ENCODE measurements around the gene LYRM7.

Gene LYRM7

DNA sequence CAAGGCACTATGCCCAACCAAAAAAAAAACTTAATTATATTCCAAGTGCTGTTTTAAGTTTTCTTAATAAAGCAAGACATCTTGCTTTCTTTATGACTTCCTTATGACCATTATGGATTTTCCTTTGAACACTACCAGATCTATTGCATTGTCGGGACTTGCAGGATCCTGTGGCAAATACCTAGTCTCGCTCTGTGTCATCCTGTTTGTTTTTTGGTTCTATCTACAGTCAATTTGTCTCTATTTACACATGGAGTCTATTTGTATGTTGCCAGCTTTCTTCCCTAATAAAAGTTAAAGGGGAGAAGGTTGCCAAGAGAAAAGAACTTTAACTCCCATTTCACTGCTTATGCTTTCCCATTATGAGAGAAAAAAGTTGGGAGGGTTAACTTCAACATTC, 10.6 kb upstream of the LYRM7 start:
- no peak for DNase-seq
- no peak overlapping the region for H3K27ac Mint-ChIP-seq
- H3K27me3 Mint-ChIP-seq (ENCODE audit: low read depth, poor library complexity): peaks cover 3% of the 10 kb centered on the region
- TF ChIP-seq, protein P1, sequence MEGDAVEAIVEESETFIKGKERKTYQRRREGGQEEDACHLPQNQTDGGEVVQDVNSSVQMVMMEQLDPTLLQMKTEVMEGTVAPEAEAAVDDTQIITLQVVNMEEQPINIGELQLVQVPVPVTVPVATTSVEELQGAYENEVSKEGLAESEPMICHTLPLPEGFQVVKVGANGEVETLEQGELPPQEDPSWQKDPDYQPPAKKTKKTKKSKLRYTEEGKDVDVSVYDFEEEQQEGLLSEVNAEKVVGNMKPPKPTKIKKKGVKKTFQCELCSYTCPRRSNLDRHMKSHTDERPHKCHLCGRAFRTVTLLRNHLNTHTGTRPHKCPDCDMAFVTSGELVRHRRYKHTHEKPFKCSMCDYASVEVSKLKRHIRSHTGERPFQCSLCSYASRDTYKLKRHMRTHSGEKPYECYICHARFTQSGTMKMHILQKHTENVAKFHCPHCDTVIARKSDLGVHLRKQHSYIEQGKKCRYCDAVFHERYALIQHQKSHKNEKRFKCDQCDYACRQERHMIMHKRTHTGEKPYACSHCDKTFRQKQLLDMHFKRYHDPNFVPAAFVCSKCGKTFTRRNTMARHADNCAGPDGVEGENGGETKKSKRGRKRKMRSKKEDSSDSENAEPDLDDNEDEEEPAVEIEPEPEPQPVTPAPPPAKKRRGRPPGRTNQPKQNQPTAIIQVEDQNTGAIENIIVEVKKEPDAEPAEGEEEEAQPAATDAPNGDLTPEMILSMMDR (IDR thresholded peaks at IDR 0.05): no peak
- H3K4me1 Mint-ChIP-seq: peaks cover 20% of the 10 kb centered on the region
- H3K36me3 Mint-ChIP-seq (ENCODE audit: low read depth): peaks cover 68% of the 10 kb centered on the region
- no peaks in the 10 kb centered on the region for H3K9me3 Mint-ChIP-seq
- no peak overlapping the region for H3K4me3 Mint-ChIP-seq

DNA sequence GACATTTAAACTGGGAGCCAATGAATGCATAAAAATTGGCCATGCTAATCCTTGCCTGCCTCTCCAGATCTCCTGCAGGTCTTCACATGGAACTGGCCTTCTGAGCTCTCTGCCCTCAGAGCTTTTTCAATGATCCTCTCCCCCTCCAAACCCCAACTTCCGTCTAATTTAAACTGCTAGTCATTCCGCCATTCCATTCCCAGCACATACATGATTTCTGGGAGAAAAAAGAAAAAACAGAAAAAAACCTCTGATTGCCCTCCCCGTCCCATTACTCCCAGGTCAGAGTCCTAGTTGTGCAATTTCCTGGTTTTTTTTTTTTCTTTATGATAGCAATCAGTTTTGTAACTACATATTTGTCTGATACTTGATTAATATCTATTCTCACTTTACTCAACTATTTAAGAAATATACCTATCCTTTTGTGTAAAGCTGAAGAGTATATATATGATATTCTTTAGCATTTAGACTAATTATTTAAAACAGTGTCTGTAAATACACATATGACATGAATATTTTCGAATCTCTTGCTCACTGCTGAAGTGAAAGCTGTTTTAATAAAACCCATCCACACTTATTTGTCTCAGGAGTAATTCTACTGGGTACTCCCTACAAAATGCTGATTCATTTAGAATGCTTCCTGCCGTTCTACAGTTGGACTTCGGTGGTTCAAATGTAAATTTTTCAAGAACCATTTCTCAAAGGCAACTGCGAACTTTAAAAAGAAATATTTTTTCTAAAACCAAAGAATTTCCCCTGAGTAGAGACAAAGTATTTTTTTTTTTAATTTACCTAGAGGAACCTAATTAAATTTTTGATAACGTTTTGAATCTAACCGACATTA, 7.2 kb upstream of the LYRM7 start:
- no peak for DNase-seq
- Mint-ChIP-seq H3K4me1 (peaks cover 27% of the 10 kb centered on the region), H3K27me3 (ENCODE audit: low read depth, poor library complexity) (peaks cover 6% of the 10 kb centered on the region), H3K9me3 (no peaks in the 10 kb centered on the region), H3K4me3 (peak overlapping the region; percentile 98), H3K36me3 (ENCODE audit: low read depth) (peaks cover 48% of the 10 kb centered on the region), H3K27ac (peak overlapping the region; percentile 98)
- TF ChIP-seq, protein P1 (IDR thresholded peaks at IDR 0.05): no peak

DNA sequence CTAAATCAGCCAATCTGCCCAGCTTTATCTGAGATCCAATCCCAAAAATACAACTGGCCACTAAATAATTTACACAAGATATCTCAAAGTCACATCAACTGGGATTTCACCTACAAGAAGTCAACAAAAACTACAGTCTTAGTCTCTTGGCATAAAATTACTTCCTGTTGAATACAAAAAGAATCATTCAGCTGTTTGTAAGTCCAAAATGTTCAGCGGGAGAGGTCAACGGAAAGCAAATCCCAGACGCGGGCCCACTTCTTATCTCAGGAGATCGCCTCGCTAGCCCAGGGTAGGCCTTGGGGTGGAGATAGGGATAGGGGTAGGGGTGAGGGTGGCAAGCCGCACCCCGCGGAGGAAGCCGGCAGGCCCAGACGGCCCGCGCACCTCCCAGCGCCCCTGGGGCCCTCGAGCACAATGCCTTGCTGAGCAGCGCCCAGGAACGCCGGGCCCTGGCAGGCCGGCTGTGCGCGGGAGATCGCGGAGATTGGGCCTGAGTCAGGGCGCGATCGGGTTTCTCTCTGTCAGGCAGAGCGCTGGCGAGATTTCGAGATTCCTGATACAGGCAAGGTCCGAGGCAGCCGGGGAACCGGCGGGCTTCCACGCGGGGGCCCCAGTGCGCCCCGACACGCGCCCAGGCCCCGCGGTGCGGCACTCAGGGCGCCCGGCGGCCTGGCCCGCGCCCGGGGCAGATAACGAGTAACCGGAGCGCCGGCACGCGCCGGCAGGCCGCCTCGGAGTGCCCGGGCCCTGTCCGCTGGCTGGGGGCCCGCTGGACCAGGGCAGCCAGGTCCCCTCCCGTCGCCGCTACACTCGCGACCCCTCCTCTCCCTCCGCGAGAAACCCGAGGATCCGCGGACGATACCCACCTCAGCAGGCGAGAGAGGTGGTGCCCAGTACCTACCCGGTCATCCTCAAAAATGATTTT, 6.3 kb upstream of the LYRM7 start:
- peaks cover 30% of the 10 kb centered on the region for H3K4me1 Mint-ChIP-seq
- TF ChIP-seq, protein P1 (IDR thresholded peaks at IDR 0.05): no peak
- H3K4me3 Mint-ChIP-seq: peak overlapping the region; percentile 98
- DNase-seq: peak; percentile 79
- H3K9me3 Mint-ChIP-seq: no peaks in the 10 kb centered on the region
- H3K27ac Mint-ChIP-seq: peak overlapping the region; percentile 100
- peaks cover 39% of the 10 kb centered on the region for H3K36me3 Mint-ChIP-seq (ENCODE audit: low read depth)
- peaks cover 6% of the 10 kb centered on the region for H3K27me3 Mint-ChIP-seq (ENCODE audit: low read depth, poor library complexity)

DNA sequence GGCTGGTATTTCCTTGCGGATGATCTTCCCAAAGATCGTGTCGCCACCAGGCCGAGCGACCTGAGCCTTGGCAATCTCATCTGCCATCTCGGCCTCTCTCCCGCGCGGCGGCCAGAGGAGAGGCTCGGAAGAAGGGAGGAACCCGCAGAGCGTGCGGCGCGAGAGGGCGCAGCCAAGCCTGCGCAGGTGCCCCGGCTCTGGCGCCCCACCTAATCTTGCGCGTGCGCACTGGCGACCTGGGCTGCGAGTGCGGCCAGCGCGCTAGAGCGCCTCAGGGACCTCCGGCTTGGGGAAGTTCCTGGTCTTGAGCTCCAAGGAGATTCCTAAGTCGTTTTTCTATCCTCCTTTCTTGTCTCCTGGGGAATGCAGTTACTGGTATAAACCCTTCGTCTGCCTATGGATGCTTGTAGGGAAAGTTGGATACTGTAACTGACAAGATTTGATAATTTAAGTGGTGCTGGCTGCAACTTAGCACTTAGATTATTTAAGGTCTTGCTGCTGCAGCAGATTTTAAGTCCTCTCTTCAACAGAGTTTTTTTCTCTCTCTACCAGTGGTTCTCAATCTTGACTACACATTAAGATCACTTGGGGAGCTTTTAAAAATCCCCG, 5.5 kb upstream of the LYRM7 start, which contains the start of gene HINT1:
Gene HINT1 (minus strand): TSS at position 138 of the 609 bp plus-strand sequence. CDS start 51 bp downstream, at position 87.
- H3K27ac Mint-ChIP-seq: peak within 1 kb of the TSS; percentile 100
- peak within 1 kb of the TSS; percentile 98 for H3K4me3 Mint-ChIP-seq
- H3K9me3 Mint-ChIP-seq: no peaks in the 10 kb centered on the region

DNA sequence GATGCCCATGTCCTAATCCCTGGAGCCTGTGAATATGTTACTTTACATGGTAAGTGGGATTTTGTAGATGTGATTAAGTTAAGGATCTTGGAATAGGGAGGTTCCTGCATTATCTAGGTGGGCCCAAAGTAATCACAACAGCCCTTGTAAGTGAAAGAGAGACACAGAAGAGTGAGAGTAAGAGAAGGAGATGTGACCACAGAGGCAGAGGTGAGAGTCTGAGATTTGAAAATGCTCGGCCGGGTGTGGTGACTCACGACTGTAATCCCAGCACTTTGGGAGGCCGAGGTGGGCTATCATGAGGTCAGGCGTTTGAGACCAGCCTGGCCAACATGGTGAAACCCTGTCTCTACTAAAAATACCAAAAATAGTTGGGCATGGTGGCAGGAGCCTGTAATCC, 3.1 kb upstream of the LYRM7 start:
- H3K4me1 Mint-ChIP-seq: peaks cover 46% of the 10 kb centered on the region

More for the DNA sequence above, 5.5 kb upstream of the LYRM7 start, which contains the start of gene HINT1:
- TF ChIP-seq, protein P1 (IDR thresholded peaks at IDR 0.05): no peak
- Mint-ChIP-seq H3K36me3 (ENCODE audit: low read depth) (peaks cover 31% of the 10 kb centered on the region), H3K4me1 (peaks cover 38% of the 10 kb centered on the region), H3K27me3 (ENCODE audit: low read depth, poor library complexity) (peaks cover 6% of the 10 kb centered on the region)
- peak; percentile 94 for DNase-seq

More for the DNA sequence above, 3.1 kb upstream of the LYRM7 start:
- TF ChIP-seq, protein P1 (IDR thresholded peaks at IDR 0.05): no peak
- Mint-ChIP-seq H3K9me3 (no peaks in the 10 kb centered on the region), H3K36me3 (ENCODE audit: low read depth) (peaks cover 8% of the 10 kb centered on the region), H3K4me3 (no peak overlapping the region), H3K27me3 (ENCODE audit: low read depth, poor library complexity) (peaks cover 6% of the 10 kb centered on the region), H3K27ac (no peak overlapping the region)
- DNase-seq: no peak

Data from nephron progenitor cell (in vitro differentiated cells).